ENCODE measurements around the gene GTF2IRD1. TPM values are rescaled to one million over a fixed set of nuclear protein-coding genes. Genes with fewer than 3 reads are reported as not detected.

The GTF2IRD1 gene
- total RNA-seq, 1 donor from 2014 or later, result 49.1 TPM

- ATAC-seq, result no peak
Observed at GRCh38 chr7:74570533-74571156, 116.9 kb downstream of the GTF2IRD1 start.

- ATAC-seq, result no peak
Observed at GRCh38 chr7:74572301-74572979, 118.7 kb downstream of the GTF2IRD1 start.

GRCh38 chr7:74573512-74573911 lies 119.8 kb downstream of the GTF2IRD1 start:
- no peak for ATAC-seq

GRCh38 chr7:74575083-74575784 lies 121.5 kb downstream of the GTF2IRD1 start:
- ATAC-seq, result peak; percentile 91

- ATAC-seq, result no peak
Observed at GRCh38 chr7:74575811-74576210, 122.1 kb downstream of the GTF2IRD1 start.

- ATAC-seq, result peak; percentile 32
Observed at GRCh38 chr7:74579800-74580685, 126.3 kb downstream of the GTF2IRD1 start.

- peak; percentile 50 for ATAC-seq
Observed at GRCh38 chr7:74581916-74582440, 128.3 kb downstream of the GTF2IRD1 start.

GRCh38 chr7:74582447-74583039 lies 128.8 kb downstream of the GTF2IRD1 start:
- ATAC-seq, result no peak

GRCh38 chr7:74583630-74584029 lies 129.9 kb downstream of the GTF2IRD1 start:
- ATAC-seq, result peak; percentile 20

GRCh38 chr7:74584160-74584954 lies 130.7 kb downstream of the GTF2IRD1 start:
- ATAC-seq, result no peak

GRCh38 chr7:74585844-74586243 lies 132.1 kb downstream of the GTF2IRD1 start:
- ATAC-seq, result no peak

- ATAC-seq, result no peak
Observed at GRCh38 chr7:74586258-74587175, 132.8 kb downstream of the GTF2IRD1 start.

- ATAC-seq, result peak; percentile 90
Observed at GRCh38 chr7:74587435-74588126, 133.9 kb downstream of the GTF2IRD1 start.

GRCh38 chr7:74590813-74591212 lies 137.1 kb downstream of the GTF2IRD1 start:
- ATAC-seq, result no peak

GRCh38 chr7:74598558-74598957 lies 144.9 kb downstream of the GTF2IRD1 start:
- ATAC-seq, result peak; percentile 58

- no peak for ATAC-seq
Observed at GRCh38 chr7:74599244-74599643, 145.5 kb downstream of the GTF2IRD1 start.

GRCh38 chr7:74604326-74605020 lies 150.8 kb downstream of the GTF2IRD1 start:
- ATAC-seq, result peak; percentile 77

- peak; percentile 28 for ATAC-seq
Observed at GRCh38 chr7:74606101-74606908, 152.6 kb downstream of the GTF2IRD1 start.
